Spinal cord (tissue), 10 donors: ENCODE results near the gene IGFL1. TPM values are rescaled to one million over a fixed set of nuclear protein-coding genes. Genes with fewer than 3 reads are reported as not detected.
A peak's percentile ranks its signal among the peaks of the same experiment; 100 is the strongest.
"Not testable (repeated sequence)": the region's sequence is repeated elsewhere in the genome, so short reads cannot be mapped to it uniquely, and the experiment has no call there.

Source experiments
- DNase-seq, 6 donors: peaks; one replicate each; pipeline versions ENCODE4 v3.0.0 to v3.0.0-alpha.2; 2013 to 2015; ENCODE audit warnings: low spot score in 6 of 6, low read depth in 4 of 6
- H3K27ac ChIP-seq: one replicate; pipeline ENCODE4 v1.5.1; 2013; ENCODE audit warnings: low read depth, low read length, control low read depth
- H3K27me3 ChIP-seq: one replicate; pipeline ENCODE4 v1.6.1; 2013; ENCODE audit warnings: low read length; ENCODE audit not compliant: control insufficient read depth, insufficient read depth
- H3K36me3 ChIP-seq: one replicate; pipeline ENCODE4 v1.6.1; 2013; ENCODE audit warnings: low read length; ENCODE audit not compliant: control insufficient read depth, insufficient read depth
- H3K4me1 ChIP-seq: one replicate; pipeline ENCODE4 v1.6.1; 2013; ENCODE audit warnings: low read length; ENCODE audit not compliant: control insufficient read depth, insufficient read depth
- H3K4me3 ChIP-seq: one replicate; pipeline ENCODE4 v1.5.1; 2013; ENCODE audit warnings: low read depth, low read length, control low read depth
- H3K9me3 ChIP-seq: one replicate; pipeline ENCODE4 v1.6.1; 2013; ENCODE audit warnings: low read length; ENCODE audit not compliant: control insufficient read depth, insufficient read depth
- WGBS: methylation state at CpG from one replicate; pipeline ENCODE4 v1.1.5; 2013; ENCODE audit warnings: missing lambda C conversion rate; ENCODE audit not compliant: insufficient coverage; 5-methylcytosine and 5-hydroxymethylcytosine counted together
- polyA plus RNA-seq, 2 donors: library from polyadenylated mRNA; unstranded; fragments of 120-200 nt; gene quantifications; one replicate each; pipeline ENCODE4 v1.2.1, GENCODE V29; 2013; ENCODE audit not compliant: insufficient read length in 2 of 2
- total RNA-seq, 2 donors: library from RNA; depleted of rRNA in 1 of 2; stranded (reverse); fragments of 120-200 nt in 1 of 2; fragments of >200 nt in 1 of 2; gene quantifications; one replicate each; pipeline versions ENCODE4 v1.2.3 to v1.2.4, GENCODE V29; 2013 to 2014
- donor health status: healthy.

IGFL1 gene
- total and polyA plus RNA-seq, 4 donors: not detected

- H3K9me3 ChIP-seq, H3K27ac ChIP-seq, H3K4me3 ChIP-seq, H3K36me3 ChIP-seq, H3K27me3 ChIP-seq, H3K4me1 ChIP-seq, DNase-seq: not testable (repeated sequence)
- WGBS: 80% methylated on average over 3 of the region's 7 CpGs
Measured at GRCh38 chr19:46261501-46261900, 32.0 kb downstream of the IGFL1 start.

DNA sequence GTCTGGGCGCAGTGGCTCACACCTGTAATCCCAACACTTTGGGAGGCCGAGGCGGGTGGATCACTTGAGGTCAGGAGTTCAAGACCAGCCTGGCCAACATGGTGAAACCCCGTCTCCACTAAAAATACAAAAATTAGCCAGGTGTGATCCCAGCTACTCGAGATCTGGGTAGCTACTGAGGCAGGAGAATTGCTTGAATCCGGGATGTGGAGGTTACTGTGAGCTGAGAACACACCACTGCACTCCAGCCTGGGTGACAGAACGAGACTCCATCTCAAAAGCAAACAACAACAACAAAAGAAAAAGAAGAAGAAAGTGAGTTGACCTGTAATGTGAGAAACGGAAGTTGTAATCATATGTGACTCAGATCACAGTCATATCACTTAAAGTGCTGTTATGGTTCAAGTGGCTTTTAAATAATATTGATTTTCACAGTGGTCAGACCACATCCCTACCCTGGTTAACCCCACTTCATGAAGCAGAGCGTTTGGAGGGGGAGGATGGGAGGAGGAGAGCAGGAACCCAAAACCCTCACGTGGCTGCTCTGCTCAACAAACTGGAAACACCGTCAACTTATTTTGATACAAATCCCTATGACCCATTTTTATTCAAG is 33.2 kb downstream of the IGFL1 start:
- H3K4me1 ChIP-seq, H3K4me3 ChIP-seq, H3K27ac ChIP-seq, H3K27me3 ChIP-seq, H3K9me3 ChIP-seq, H3K36me3 ChIP-seq, DNase-seq: not testable (repeated sequence)
- 95% methylated on average over 3 of the region's 11 CpGs for whole genome bisulfite sequencing

DNA sequence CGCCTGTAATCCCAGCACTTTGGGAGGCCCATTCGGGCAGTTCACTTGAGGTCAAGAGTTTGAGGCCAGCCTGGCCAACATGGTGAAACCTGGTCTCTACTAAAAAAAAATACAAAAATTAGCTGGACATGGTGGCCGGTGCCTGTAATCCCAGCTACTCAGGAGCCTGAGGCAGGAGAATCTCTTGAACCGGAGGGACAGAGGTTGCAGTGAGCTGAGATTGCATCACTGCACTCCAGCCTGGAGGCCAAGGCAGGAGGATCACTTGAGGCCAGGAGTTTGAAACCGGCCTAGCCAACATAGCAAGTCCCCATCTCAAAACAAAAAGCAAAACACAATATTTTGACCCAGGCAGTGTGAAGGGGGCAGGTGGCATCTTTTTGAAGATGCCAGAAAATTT is 35.3 kb downstream of the IGFL1 start:
- not testable (repeated sequence) for H3K9me3 ChIP-seq, H3K4me3 ChIP-seq, H3K27me3 ChIP-seq, DNase-seq, H3K27ac ChIP-seq, H3K36me3 ChIP-seq, H3K4me1 ChIP-seq
- WGBS: 89% methylated on average over 4 of the region's 5 CpGs

DNA sequence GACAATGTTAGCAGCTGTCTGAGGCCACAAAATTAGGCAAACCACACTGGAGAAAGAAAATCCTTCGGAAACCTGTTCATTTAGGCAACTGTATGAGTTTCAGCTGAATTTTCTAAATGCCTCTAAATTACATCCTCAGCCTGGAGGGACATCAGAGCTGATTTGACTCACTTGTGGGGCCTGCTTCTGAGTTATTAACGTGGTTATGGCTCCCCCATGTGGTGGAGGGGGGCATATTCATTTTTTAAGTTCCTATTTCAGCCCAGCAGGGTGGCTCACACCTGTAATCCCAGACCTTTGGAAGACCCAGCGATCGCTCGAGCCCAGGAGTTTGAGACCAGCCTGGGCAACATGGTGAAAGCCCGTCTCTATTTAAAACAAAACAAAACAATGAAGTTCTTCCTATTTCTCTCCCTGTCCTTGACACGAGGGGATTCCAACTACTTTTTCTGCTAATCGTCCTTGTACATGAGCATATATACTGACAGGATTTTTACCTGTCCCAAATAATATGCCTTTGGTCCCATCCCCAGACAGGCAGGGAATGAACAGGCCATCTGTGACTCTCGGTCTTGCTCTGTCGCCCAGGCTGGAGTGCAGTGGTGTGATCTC is 35.8 kb downstream of the IGFL1 start:
- WGBS: 27% methylated on average over 8 of the region's 10 CpGs
- peak; percentile 56 to 97 (median 76) for DNase-seq
- Histone ChIP-seq H3K27me3 (peaks cover 6% of the 10 kb centered on the region), H3K36me3 (no peaks in the 10 kb centered on the region), H3K4me1 (no peaks in the 10 kb centered on the region), H3K9me3 (no peaks in the 10 kb centered on the region), H3K4me3 (no peak overlapping the region), H3K27ac (no peak overlapping the region)

GRCh38 chr19:46269101-46269500 is 39.6 kb downstream of the IGFL1 start:
- Histone ChIP-seq H3K27me3 (peaks cover 6% of the 10 kb centered on the region), H3K4me3 (no peak overlapping the region), H3K36me3 (no peaks in the 10 kb centered on the region), H3K27ac (no peak overlapping the region), H3K9me3 (no peaks in the 10 kb centered on the region), H3K4me1 (no peaks in the 10 kb centered on the region)
- no CpG with 5 or more reads among the region's 7 CpGs for WGBS
- DNase-seq: no peak

- no peaks in the 10 kb centered on the region for H3K36me3 ChIP-seq
- 65% methylated on average over 13 of the region's 17 CpGs for WGBS
- no peaks in the 10 kb centered on the region for H3K9me3 ChIP-seq
- peaks cover 5% of the 10 kb centered on the region for H3K27me3 ChIP-seq
- no peak for DNase-seq
- H3K27ac ChIP-seq: no peak overlapping the region
- H3K4me3 ChIP-seq: no peak overlapping the region
- H3K4me1 ChIP-seq: no peaks in the 10 kb centered on the region
Measured at GRCh38 chr19:46270521-46271256, 41.1 kb downstream of the IGFL1 start.

DNA sequence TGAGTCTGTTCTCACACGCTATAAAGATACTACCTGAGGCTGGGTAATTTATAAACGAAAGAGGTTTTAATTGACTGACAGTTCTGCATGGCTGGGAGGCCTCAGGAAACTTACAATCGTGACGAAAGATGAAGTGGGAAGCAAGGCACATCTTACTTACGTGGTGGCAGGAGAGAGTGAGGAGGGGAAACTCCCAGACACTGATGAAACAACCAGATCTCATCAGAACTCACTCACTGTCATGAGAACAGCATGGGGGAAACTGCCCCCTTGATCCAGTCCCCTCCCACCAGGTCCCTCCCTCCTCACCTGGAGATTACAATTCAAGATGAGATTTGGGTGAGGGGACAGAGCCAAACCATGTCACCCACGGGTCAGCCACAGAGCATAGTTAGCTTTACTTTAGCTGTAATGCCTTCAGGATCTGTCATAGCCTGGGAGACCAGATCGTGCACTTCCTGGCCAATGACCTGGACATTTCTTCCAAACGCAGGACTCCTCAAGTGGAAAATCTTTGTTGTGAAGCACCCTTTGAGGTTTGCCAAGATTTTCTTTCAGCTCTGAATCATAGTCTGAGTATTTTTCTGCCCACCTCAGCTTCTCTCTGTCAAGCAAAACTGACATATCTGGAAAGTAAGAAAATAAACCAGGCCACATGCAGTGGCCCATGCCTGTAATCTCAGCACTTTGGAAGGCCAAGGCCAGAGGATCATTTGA is 42.1 kb downstream of the IGFL1 start:
- Histone ChIP-seq H3K27me3 (peaks cover 4% of the 10 kb centered on the region), H3K36me3 (no peaks in the 10 kb centered on the region), H3K27ac (no peak overlapping the region), H3K9me3 (no peaks in the 10 kb centered on the region), H3K4me1 (no peaks in the 10 kb centered on the region), H3K4me3 (no peak overlapping the region)
- DNase-seq: no peak
- WGBS: 58% methylated on average over 5 of the region's 8 CpGs

DNA sequence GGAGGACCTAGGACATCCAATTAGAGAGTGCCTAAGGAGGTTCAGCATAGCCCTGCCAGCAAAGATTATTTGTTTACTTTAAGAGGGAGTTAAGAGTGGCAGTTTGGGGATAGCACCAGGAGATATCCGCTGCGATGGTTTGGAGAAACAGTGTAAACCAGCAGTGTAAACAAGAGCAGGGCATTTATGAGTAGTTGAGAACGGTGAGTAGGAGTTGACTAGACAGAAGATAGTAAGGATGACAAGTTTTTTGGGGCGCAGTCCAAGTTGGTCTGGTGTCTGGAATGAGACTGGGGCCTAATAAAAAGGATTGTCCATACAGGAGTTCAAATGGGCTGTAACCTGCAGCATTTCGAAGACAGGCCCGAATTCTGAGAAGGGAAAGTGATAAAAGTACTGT is 44.4 kb downstream of the IGFL1 start:
- not testable (repeated sequence) for H3K4me1 ChIP-seq, H3K27ac ChIP-seq, H3K27me3 ChIP-seq, H3K4me3 ChIP-seq, H3K9me3 ChIP-seq, DNase-seq, H3K36me3 ChIP-seq
- WGBS: 86% methylated on average over 6 of the region's 6 CpGs

GRCh38 chr19:46279177-46279576 is 49.6 kb downstream of the IGFL1 start:
- H3K36me3 ChIP-seq: no peaks in the 10 kb centered on the region
- H3K27ac ChIP-seq: no peak overlapping the region
- WGBS: 88% methylated on average over 7 of the region's 7 CpGs
- no peak overlapping the region for H3K4me3 ChIP-seq
- H3K27me3 ChIP-seq: peaks cover 2% of the 10 kb centered on the region
- H3K9me3 ChIP-seq: no peaks in the 10 kb centered on the region
- DNase-seq: no peak
- no peaks in the 10 kb centered on the region for H3K4me1 ChIP-seq
